Body of pancreas (tissue), 4 donors: Measurements from ENCODE around the gene SKIC8.

Source experiments
- POLR2A ChIP-seq, 3 donors: fragments of 450-650 bp; IDR thresholded peaks; one replicate each; pipeline ENCODE4 v1.6.1; 2016; ENCODE audit warnings: antibody characterized with exemption in 3 of 3, mild to moderate bottlenecking in 2 of 3
- TF ChIP-seq, protein P1 (sequence below), 7 experiments: fragments of 450-650 bp in 4 of 7; fragments of 200-600 bp in 3 of 7; sonication (generic) in 3 of 7; IDR thresholded peaks; one replicate each; pipeline ENCODE4 v1.5.1; 2016 to 2019; ENCODE audit warnings: antibody characterized with exemption in 7 of 7

DNA sequence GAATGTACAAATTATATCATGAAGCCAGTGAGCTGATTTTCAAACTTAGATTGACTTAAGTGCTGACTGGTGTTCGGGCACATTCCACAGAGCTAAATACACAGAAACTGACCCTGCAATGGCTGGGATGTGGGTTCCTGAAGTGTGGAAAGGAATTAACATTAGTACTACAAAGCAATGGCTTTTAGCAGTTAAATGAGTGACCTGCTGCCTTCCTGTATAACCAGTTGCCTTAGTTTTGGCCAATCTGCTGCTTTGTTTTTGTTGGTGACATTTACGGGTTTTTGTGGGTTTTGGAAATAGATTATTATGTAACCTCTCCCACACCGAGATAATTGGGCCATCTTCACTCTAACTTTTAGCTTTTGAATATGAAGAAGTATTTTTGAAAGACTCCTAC, 2.4 kb upstream of the SKIC8 start:
- TF ChIP-seq, protein P1, sequence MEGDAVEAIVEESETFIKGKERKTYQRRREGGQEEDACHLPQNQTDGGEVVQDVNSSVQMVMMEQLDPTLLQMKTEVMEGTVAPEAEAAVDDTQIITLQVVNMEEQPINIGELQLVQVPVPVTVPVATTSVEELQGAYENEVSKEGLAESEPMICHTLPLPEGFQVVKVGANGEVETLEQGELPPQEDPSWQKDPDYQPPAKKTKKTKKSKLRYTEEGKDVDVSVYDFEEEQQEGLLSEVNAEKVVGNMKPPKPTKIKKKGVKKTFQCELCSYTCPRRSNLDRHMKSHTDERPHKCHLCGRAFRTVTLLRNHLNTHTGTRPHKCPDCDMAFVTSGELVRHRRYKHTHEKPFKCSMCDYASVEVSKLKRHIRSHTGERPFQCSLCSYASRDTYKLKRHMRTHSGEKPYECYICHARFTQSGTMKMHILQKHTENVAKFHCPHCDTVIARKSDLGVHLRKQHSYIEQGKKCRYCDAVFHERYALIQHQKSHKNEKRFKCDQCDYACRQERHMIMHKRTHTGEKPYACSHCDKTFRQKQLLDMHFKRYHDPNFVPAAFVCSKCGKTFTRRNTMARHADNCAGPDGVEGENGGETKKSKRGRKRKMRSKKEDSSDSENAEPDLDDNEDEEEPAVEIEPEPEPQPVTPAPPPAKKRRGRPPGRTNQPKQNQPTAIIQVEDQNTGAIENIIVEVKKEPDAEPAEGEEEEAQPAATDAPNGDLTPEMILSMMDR (IDR thresholded peaks at IDR 0.05), result no peak
- no peak for TF ChIP-seq POLR2A (IDR thresholded peaks at IDR 0.05)
